ENCODE results near the gene GALE.

GRCh38 chr1:23792151-23792945 lies 8.2 kb downstream of the GALE start:
- no peak for TF ChIP-seq TAF1 (IDR thresholded peaks at IDR 0.05; ENCODE audit: borderline replicate concordance, low read depth, low read length)
- TF ChIP-seq POLR2AphosphoS5 (IDR thresholded peaks at IDR 0.05; ENCODE audit: low read depth, low read length), result no peak
